Measurements from ENCODE around the gene PPP1R8. TPM values are rescaled to one million over a fixed set of nuclear protein-coding genes. Genes with fewer than 3 reads are reported as not detected.

PPP1R8 gene
- total and polyA plus RNA-seq, 9 of the 15 experiments (the other 6 are each of a cell fraction or from before 2014, with no cell fraction given) = 16.2 to 107 (median 75.3) TPM

GRCh38 chr1:27872059-27872801, 41.6 kb downstream of the PPP1R8 start, which contains the start of gene THEMIS2 (continued):
- no peak for TF ChIP-seq STAT6 (CRISPR knock-in tag; IDR thresholded peaks at IDR 0.05)
- TF ChIP-seq HMG20B (CRISPR knock-in tag; IDR thresholded peaks at IDR 0.05) = no peak
- no peak for TF ChIP-seq BCLAF1 (IDR thresholded peaks at IDR 0.05; ENCODE audit: borderline replicate concordance in 1 of 2, control insufficient read depth in 1 of 2, low read depth in 2 of 2, low read length in 1 of 2)
- TF ChIP-seq RFX5 (IDR thresholded peaks at IDR 0.05; ENCODE audit: low read depth, low read length) = no peak
- TF ChIP-seq DLX4 (CRISPR knock-in tag; IDR thresholded peaks at IDR 0.05) = no peak
- no peak for TF ChIP-seq RBM25 (IDR thresholded peaks at IDR 0.05; ENCODE audit: low read depth, low read length, severe bottlenecking)
- peak; percentile 54; the same call in 1 of the 2 replicates for TF ChIP-seq POLR2A (conservative IDR thresholded peaks at IDR 0.05)
- no peak for TF ChIP-seq TSHZ1 (CRISPR knock-in tag; IDR thresholded peaks at IDR 0.05)
- no peak for TF ChIP-seq IFI16 (CRISPR knock-in tag; IDR thresholded peaks at IDR 0.05)
- no peak for TF ChIP-seq DDX20 (tag; IDR thresholded peaks at IDR 0.05; ENCODE audit: low read depth)
- no peak for TF ChIP-seq CBX8 (IDR thresholded peaks at IDR 0.05; ENCODE audit: borderline replicate concordance, extremely low read depth, low read depth, low read length, poor library complexity, severe bottlenecking)
- no peak for TF ChIP-seq ZNF644 (tag; IDR thresholded peaks at IDR 0.05; ENCODE audit: low read depth)
- TF ChIP-seq SMARCB1 (IDR thresholded peaks at IDR 0.05; ENCODE audit: insufficient read length, low read depth) = no peak
- TF ChIP-seq MLX (CRISPR knock-in tag; conservative IDR thresholded peaks at IDR 0.05) = 0 out of 4 replicates have a peak, but pooled peaks of 1 of the 2 experiments have one; percentile 44
- no peak for TF ChIP-seq MXI1 (IDR thresholded peaks at IDR 0.05; ENCODE audit: low read depth, low read length)

All from K562 (cell line).